Caco-2 (cell line): ENCODE data around the gene LEMD2. TPM values are rescaled to one million over a fixed set of nuclear protein-coding genes. Genes with fewer than 3 reads are reported as not detected.

ENCODE experiments used
- BruUV-seq: library from RNA; stranded (reverse); fragments of 400-500 nt; replicated peaks from 2 replicates; lab custom pipeline; 2021; lab: Mats Ljungman, UMichigan
- CTCF ChIA-PET: fragments of 300-600 bp; sonication (Branson Sonifier 250); formaldehyde crosslinking; loops from one replicate; lab custom pipeline; 2022; ENCODE audit warnings: antibody characterized with exemption; lab: Charles Lee
- POLR2A ChIA-PET: fragments of 300-600 bp; sonication (Branson Sonifier 250); formaldehyde crosslinking; loops from one replicate; lab custom pipeline; 2022; ENCODE audit warnings: antibody characterized with exemption; lab: Charles Lee
- DNase-seq, 2 experiments: peaks; one replicate each; pipeline versions ENCODE4 v3.0.0 to v3.0.0-alpha.2; 2020 to 2022
- H3K27me3 ChIP-seq: replicated peaks from 2 replicates; pipeline ENCODE4 v1.6.0; 2011; ENCODE audit warnings: low read length; ENCODE audit not compliant: control insufficient read depth, insufficient read depth
- H3K36me3 ChIP-seq: 2 replicates; pipeline ENCODE4 v1.5.1; 2011; ENCODE audit warnings: low read length; ENCODE audit not compliant: control insufficient read depth, insufficient read depth
- H3K4me1 ChIP-seq: fragments of 250-450 bp; sonication (Bioruptor Pico); 2 replicates; pipeline ENCODE4 v1.5.1; 2020; ENCODE audit warnings: mild to moderate bottlenecking
- H3K4me3 ChIP-seq: 2 replicates; pipeline ENCODE4 v1.5.1; 2011; ENCODE audit warnings: low read depth, mild to moderate bottlenecking, control low read depth, low read length
- H3K9me3 ChIP-seq: fragments of 250-450 bp; sonication (Bioruptor Pico); 2 replicates; pipeline ENCODE4 v1.5.1; 2020; ENCODE audit warnings: mild to moderate bottlenecking, moderate library complexity
- H3K27ac Mint-ChIP-seq: one replicate; pipeline ENCODE4 v1.8.0; 2022; ENCODE audit warnings: mixed read lengths; ENCODE audit not compliant: unreplicated experiment
- H3K27me3 Mint-ChIP-seq: one replicate; pipeline ENCODE4 v1.8.0; 2022; ENCODE audit warnings: mixed read lengths; ENCODE audit not compliant: insufficient read depth, unreplicated experiment
- H3K36me3 Mint-ChIP-seq: one replicate; pipeline ENCODE4 v1.8.0; 2022; ENCODE audit warnings: mild to moderate bottlenecking, mixed read lengths; ENCODE audit not compliant: insufficient read depth, unreplicated experiment
- H3K4me1 Mint-ChIP-seq: one replicate; pipeline ENCODE4 v1.8.0; 2022; ENCODE audit warnings: low read depth, mixed read lengths; ENCODE audit not compliant: unreplicated experiment
- H3K4me3 Mint-ChIP-seq: one replicate; pipeline ENCODE4 v1.8.0; 2022; ENCODE audit warnings: mild to moderate bottlenecking, moderate library complexity, mixed read lengths; ENCODE audit not compliant: unreplicated experiment
- H3K9me3 Mint-ChIP-seq: one replicate; pipeline ENCODE4 v1.8.0; 2022; ENCODE audit warnings: mixed read lengths; ENCODE audit not compliant: unreplicated experiment
- CTCF ChIP-seq, 2 experiments: fragments of 200-600 bp in 1 of 2; IDR thresholded peaks; 1 replicate in 1 of 2; 2 replicates in 1 of 2; pipeline versions ENCODE4 v1.5.1 to v1.8.0; 2011 to 2022; ENCODE audit warnings: antibody characterized with exemption in 1 of 2, control low read depth in 1 of 2, inconsistent platforms in 1 of 2, low read depth in 1 of 2, low read length in 1 of 2, mild to moderate bottlenecking in 1 of 2, moderate library complexity in 1 of 2; ENCODE audit not compliant: insufficient read depth in 1 of 2, severe bottlenecking in 1 of 2, unreplicated experiment in 1 of 2
- intact Hi-C: fragments of 100-400 bp; cut with micrococcal nuclease; formaldehyde crosslinking; loops from one replicate; pipeline ENCODE4 v1.10.0; 2022; ENCODE audit not compliant: unreplicated experiment
- total RNA-seq: library from RNA; stranded (reverse); gene quantifications from 2 replicates; pipeline ENCODE4 v1.2.3, GENCODE V29; 2022

LEMD2 gene
- total RNA-seq, 1 experiment from 2014 or later: 53.2 TPM

- intact Hi-C loops: no loop called here
- H3K4me3 Mint-ChIP-seq: no peak overlapping the region
- Histone ChIP-seq H3K4me1 (peaks cover 6% of the 10 kb centered on the region; the same call in 1 of the 2 replicates), H3K9me3 (no peaks in the 10 kb centered on the region), H3K36me3 (no peaks in the 10 kb centered on the region), H3K4me3 (no peak overlapping the region), H3K27me3 (no peaks in the 10 kb centered on the region)
- H3K9me3 Mint-ChIP-seq: no peaks in the 10 kb centered on the region
- TF ChIP-seq CTCF (IDR thresholded peaks at IDR 0.05; ENCODE audit: insufficient read depth in 1 of 2, low read depth in 1 of 2, low read length in 1 of 2, severe bottlenecking in 1 of 2, unreplicated experiment in 1 of 2): no peak
- BruUV-seq: no TSS peak
- H3K27ac Mint-ChIP-seq: no peak overlapping the region
- POLR2A ChIA-PET: no interaction called here
- DNase-seq: no peak
- H3K27me3 Mint-ChIP-seq: peaks cover 7% of the 10 kb centered on the region
- H3K36me3 Mint-ChIP-seq: no peaks in the 10 kb centered on the region
- H3K4me1 Mint-ChIP-seq: peaks cover 7% of the 10 kb centered on the region
- CTCF ChIA-PET: no interaction called here
Measured at GRCh38 chr6:33820784-33821520, 32.0 kb upstream of the LEMD2 start.

- Histone ChIP-seq H3K9me3 (no peaks in the 10 kb centered on the region), H3K27me3 (no peaks in the 10 kb centered on the region), H3K4me1 (peaks cover 6% of the 10 kb centered on the region; the same call in 1 of the 2 replicates), H3K4me3 (no peak overlapping the region), H3K36me3 (no peaks in the 10 kb centered on the region)
- Mint-ChIP-seq H3K27ac (no peak overlapping the region), H3K4me3 (no peak overlapping the region), H3K36me3 (no peaks in the 10 kb centered on the region), H3K4me1 (peaks cover 7% of the 10 kb centered on the region), H3K27me3 (peaks cover 12% of the 10 kb centered on the region), H3K9me3 (no peaks in the 10 kb centered on the region)
- ChIA-PET CTCF (no interaction called here), POLR2A (no interaction called here)
- DNase-seq: no peak
- intact Hi-C loops: no loop called here
- BruUV-seq: no TSS peak
- no peak for TF ChIP-seq CTCF (IDR thresholded peaks at IDR 0.05; ENCODE audit: insufficient read depth in 1 of 2, low read depth in 1 of 2, low read length in 1 of 2, severe bottlenecking in 1 of 2, unreplicated experiment in 1 of 2)
Measured at GRCh38 chr6:33820243-33820642, 31.3 kb upstream of the LEMD2 start.

GRCh38 chr6:33819021-33819420 is 30.1 kb upstream of the LEMD2 start:
- intact Hi-C loops: loop anchor here (10.0 kb wide), 1 partner anchor 316 kb away; no protein-coding TSS in a partner anchor
- Mint-ChIP-seq H3K4me3 (no peak overlapping the region), H3K4me1 (peaks cover 7% of the 10 kb centered on the region), H3K9me3 (no peaks in the 10 kb centered on the region), H3K27ac (no peak overlapping the region), H3K27me3 (peaks cover 14% of the 10 kb centered on the region), H3K36me3 (no peaks in the 10 kb centered on the region)
- ChIA-PET POLR2A (no interaction called here), CTCF (no interaction called here)
- H3K4me3 ChIP-seq: no peak overlapping the region
- no TSS peak for BruUV-seq
- no peak for TF ChIP-seq CTCF (IDR thresholded peaks at IDR 0.05; ENCODE audit: insufficient read depth in 1 of 2, low read depth in 1 of 2, low read length in 1 of 2, severe bottlenecking in 1 of 2, unreplicated experiment in 1 of 2)
- no peaks in the 10 kb centered on the region for H3K27me3 ChIP-seq
- peaks cover 6% of the 10 kb centered on the region; the same call in 1 of the 2 replicates for H3K4me1 ChIP-seq
- no peaks in the 10 kb centered on the region for H3K36me3 ChIP-seq
- H3K9me3 ChIP-seq: no peaks in the 10 kb centered on the region
- no peak for DNase-seq
